ENCODE measurements around the gene MEP1B. TPM values are rescaled to one million over a fixed set of nuclear protein-coding genes. Genes with fewer than 3 reads are reported as not detected.
"Not testable (repeated sequence)": the region's sequence is repeated elsewhere in the genome, so short reads cannot be mapped to it uniquely, and the experiment has no call there.

MEP1B gene
- total RNA-seq, 1 experiment from 2014 or later, result 0.20 TPM

DNA sequence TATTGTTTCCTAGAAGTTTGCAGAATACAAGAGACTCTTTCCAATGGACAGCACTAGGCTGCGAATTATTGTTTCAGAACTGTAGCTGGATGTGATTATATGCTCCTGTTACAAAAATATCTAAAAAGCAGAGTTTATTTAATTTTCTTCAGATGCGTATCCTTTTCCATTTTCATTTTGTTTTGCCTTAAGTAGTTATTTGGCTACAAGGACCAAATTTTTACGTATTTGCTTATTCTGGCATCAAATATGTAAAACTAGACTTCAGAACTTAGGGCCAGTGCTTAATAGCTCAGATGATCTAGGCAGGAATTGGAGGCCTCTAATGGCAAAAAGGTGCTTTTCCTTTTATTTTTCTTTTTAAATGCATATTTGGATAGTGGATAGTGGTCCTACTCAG, 18.7 kb downstream of the MEP1B start:
- DNase-seq (ENCODE audit: extremely low read depth, low read depth), result no peak

DNA sequence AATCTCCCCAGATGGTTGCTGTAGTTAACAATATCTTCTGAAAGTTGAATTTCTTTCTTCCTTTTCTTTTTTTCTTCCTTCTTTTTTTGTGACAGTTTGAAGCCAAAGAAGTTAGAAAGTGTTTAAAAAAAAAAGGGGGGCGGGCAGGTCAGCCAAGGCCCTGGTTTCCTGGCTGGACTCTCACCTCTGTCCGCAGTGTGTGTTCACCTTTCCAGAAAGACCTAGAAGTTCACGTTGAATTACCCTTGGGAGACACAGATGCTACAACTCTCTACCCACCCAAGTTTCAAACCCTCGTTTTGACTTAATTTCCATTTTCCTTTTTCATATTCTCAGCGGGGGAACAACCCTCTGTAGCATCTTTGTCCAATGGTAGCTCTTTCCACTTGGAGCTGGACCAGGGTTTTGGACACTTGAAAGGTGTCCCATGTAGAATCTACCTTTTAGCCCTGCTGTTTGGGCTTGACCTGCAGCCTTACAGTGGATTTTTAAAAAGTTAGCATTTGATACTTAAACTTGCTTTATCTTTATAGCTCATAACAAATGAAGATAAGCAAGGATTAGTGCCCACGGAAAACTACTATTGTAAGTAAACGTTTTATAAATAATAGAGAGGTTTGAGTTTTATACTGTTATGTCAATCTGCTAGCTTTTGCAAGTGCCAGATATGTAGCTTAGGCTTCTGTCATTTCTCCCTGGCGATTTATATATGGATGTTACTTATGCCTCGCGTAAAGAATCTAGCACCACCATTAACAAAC, 20.0 kb downstream of the MEP1B start:
- DNase-seq (ENCODE audit: extremely low read depth, low read depth), result no peak

DNA sequence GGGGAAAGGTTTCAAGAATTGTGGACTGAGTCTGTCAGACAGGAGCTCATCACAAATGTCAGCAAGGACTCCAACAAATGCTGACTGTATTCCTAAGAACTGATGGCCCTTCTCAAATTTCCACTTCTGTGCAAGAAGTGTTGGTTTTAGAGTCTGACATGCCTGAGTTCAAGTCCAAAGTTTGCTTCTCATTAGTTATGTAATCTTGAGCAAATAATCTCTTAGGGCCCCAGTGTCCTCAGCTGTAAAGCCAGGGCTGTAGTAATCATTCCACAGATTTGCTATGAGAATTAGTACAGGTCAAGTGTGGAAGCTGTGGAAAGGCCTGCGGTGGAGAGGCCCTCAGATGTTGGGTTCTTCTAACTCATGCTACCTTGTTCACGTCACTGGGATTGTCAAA, 23.9 kb downstream of the MEP1B start:
- no peak for DNase-seq (ENCODE audit: extremely low read depth, low read depth)

DNA sequence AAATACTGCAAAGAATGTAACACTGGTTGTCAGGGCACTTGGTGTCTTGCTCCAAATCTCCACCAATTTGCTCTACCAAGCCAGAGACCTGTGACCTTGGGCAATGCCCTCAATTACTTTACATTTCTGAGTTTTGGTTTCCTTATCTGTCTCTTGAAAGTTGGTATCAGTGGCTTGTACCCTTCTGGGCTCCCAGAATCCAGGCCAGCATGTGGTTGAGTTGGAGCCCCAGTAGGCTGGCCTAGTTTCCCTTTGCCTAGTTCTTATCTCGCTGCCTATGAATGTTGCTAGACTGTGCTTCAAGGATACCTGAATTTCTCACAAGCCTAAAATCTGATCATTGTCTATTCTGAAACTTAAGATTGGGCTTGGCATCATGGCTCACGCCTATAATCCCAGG, 26.6 kb downstream of the MEP1B start:
- DNase-seq (ENCODE audit: extremely low read depth, low read depth), result no peak

DNA sequence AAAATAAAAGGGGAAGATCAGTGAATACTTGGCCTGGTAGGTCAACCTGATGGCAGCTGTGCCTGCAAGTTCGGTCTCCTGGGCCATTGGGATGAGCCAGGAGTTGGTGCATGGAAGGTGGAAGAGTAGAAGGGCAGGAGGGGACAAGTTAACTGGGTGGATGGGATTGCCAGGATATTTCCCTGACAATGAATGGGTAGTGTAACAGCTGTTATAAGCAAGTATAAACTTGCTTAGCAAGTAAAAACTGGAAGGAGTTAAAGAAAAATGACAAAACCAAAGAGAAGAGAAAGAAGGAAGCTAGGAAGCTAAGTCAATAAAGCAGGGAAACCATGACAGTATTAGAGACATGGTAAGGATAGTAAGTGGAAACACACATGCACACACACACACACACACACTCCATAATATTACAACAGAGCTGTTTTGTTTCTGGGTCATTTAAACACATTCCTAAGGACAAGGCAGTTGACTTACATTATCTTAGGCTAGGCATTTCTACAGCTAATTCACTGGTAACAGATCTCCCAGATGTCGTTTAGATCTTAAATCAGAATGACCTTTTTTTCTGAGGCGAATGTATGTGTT, 29.7 kb downstream of the MEP1B start:
- DNase-seq (ENCODE audit: extremely low read depth, low read depth), result no peak

DNA sequence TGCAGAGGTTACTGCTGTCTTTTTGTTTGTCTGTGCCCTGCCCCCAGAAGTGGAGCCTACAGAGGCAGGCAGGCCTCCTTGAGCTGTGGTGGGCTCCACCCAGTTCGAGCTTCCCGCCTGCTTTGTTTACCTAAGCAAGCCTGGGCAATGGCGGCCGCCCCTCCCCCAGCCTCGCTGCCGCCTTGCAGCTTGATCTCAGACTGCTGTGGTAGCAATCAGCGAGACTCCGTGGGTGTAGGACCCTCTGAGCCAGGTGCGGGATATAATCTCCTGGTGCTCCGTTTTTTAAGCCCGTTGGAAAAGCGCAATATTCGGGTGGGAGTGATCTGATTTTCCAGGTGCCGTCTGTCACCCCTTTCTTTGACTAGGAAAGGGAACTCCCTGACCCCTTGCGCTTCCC, 43.5 kb downstream of the MEP1B start:
- not testable (repeated sequence) for DNase-seq (ENCODE audit: extremely low read depth, low read depth)

DNA sequence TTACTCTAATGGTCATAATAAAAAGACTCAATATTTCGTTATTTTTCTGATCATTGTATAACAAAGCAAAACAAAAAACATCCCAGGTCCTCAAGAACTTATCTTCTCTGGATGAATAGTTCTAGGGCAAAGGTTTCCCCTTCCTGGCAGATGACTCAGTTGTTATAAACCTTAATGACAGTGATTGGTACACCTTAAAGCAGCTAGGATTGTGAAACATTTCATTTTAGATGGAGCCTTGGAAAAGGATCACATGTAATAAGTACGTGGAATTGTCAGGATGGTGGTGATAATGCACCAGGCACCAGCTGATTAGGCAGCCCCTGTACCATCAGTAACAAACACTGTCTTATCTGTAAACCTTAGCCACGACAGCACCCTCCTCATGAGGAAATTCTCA, 47.2 kb downstream of the MEP1B start:
- no peak for DNase-seq (ENCODE audit: extremely low read depth, low read depth)

DNA sequence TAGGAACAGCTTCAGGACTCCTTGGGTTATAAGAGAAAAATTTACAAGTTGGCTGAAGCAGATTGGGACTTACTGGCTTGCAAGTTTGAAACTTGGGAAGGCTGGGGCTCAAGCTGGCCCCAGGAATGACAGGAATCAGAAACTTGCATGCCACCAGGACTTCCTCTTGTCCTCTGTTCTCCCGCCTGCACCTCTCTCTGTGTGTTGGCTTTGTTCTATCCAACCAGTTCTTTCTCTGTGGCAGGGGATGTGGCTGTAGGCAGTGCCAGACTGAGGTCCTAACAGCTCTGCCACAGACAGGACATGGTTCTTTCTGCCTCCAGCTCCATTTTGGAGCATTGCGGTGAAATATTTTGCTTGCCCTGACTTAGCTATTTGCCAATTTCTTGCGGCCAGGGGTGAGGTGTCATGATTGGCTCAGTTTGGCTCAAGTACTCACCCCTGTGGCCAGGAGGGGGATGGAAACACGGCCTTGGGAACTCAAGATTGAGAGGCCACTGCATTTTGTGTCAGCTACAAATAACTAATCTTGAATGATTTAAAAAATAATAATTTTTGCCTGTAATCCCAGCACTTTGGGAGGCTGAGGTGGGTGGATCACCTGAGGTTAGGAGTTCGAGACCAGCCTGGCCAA, 48.9 kb downstream of the MEP1B start:
- DNase-seq (ENCODE audit: extremely low read depth, low read depth), result no peak

DNA sequence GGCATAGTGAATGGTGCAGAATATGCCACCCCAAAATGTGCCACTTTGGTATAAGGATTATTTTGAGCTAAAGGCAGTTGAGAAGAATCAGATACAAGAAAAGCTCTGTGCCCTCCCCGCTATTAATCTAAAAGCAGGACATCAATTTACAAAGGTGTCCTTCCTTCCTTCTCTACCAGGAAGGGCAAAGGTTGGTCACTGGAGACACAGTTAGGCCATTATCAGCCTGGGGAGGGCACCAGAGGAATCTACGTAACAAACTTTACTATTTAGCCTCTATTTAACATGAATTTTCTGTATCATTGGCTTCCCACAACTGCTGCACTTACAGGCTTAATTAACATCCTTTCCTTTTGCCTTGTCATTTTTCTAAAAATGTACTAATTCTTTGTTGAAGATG, 52.6 kb downstream of the MEP1B start:
- DNase-seq (ENCODE audit: extremely low read depth, low read depth), result no peak

DNA sequence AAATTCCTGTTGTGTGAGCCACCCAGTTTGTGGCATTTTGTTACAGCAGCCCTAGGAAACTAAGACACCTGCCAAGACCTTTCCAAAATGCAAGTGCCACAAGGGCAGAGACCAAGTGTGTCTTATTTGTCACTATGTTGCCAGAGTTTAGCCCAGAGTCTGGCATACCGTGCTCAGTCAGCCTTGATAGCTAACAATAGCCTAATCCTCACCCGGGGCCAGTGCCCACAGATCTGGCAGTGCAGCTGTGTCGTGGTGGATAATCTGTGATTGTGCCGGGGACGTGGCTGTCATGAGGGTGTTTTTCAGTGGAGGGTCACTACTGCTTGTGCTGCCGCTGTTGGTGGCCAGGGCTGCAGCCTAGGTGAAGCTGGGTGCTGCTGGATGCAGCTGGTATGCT, 53.5 kb downstream of the MEP1B start:
- no peak for DNase-seq (ENCODE audit: extremely low read depth, low read depth)

DNA sequence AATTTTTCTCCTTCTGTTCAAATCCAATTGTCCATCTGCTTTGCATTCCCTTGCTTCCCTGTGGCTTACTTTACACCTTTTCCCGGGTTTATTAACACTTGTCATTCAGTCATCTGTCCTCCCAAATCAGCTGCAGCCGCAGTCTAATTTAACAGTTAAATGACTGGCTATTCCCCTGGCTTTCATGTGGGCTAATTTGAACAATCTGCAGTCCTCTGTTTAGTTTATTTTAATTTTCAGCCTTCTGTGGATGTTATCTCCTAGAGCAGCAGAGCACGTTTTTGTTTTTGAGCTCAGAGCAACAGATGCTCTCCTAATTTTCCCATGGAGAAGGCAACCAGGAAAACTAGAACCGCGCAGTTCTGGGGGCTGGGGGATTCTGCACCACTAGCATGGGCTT, 55.0 kb downstream of the MEP1B start:
- no peak for DNase-seq (ENCODE audit: extremely low read depth, low read depth)

DNA sequence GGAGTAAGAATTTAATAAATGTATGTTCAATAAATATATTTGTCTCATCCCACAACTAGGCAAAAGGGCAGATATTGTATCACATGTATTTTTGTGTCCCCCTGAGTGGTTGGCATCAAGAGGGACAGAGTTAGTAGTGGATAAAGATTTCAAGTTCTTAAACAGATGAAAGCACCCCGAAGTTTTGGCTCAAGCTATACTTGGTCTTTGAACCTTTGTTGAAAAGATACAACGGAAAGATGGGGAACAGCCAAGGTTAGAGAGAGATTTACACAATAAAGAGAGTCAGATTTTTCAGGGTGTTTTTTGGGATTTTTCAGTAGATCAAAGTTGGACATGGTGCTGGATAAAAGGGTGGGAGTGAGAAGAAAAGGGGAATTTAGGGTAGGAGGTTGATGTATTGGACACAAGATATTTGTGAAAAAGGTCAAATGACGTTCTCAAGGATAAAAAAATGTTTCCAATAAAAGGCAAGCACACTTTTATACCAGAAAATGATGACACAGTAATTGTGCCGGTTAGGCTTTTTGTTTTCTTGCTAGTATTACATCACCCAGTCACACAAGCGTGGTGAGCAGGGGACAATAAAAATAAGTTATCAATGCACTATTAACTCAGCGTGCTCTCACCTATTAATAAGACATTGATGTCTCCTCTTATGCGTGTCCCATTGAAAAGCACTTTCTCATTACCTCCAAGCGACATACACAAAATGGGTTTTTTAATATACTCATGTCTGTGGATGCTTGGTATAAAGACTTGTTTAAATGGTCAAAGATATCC, 59.5 kb downstream of the MEP1B start:
- no peak for DNase-seq (ENCODE audit: extremely low read depth, low read depth)

DNA sequence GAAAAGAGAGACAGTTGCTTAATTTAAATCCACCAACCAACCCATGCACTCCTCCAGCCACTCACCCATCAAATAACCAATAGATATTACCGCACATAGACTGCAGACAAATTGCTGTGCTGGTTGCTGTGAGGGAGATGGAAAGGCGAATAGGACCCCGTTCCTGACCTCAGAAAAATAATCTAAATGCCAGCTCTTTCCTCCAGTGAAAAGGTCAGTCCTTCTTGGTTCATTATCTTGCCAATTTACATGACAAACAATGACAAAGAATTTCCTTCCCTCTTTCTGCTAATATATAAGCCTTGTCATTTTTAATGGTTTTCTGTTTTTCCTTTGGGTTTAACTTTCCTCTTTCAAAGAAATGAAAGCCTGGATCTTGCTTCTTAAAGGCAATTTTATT, 61.6 kb downstream of the MEP1B start:
- no peak for DNase-seq (ENCODE audit: extremely low read depth, low read depth)

DNA sequence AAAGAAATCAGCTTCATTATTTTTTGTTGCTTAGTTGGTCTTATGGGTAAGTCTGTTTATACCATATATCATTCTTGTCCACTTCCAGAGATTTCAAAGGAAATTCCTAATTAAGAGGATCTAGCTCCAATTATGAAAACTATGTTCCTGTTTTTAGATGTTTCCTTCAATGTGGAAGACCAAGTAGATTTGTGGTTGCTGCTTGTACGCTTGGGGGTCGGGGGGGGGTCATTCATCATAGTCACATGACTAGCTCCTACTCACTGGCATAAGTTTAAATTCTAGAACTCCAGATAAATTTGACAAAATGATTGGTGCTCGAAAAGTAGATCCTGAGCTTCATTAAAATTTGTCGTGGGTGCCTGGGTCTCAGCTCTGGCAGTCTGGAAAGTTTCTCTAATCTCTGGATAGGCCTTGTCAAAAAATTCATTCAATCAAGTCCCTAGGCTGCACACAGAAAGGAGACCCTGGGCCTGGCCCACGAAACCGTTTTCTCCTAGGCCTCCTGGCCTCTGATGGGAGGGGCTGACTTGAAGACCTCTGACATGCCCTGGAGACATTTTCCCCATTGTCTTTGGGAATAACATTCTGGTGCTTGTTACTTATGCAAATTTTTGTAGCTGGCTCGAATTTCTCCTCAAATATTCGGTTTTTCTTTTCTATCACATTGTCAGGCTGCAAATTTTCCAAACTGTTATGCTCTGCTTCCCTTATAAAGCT, 62.5 kb downstream of the MEP1B start:
- no peak for DNase-seq (ENCODE audit: extremely low read depth, low read depth)

DNA sequence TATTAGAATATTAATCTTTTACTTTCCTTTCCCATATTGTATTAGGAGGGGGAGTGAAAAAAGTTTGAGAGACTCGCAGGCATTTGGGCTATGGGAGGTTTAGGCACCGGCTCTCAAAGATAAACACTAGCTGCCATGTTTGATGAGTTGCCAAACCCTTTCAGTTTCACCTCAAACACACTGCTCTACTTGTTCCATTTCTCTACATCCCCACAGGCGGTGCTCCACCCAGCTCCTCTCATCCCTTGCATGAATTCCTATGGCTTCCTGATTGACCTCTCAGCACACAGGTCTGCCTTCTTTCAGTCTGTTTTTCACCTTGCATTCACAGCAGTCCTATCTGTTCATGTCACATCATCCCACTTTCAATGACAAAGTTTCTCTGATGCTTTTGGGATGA, 65.7 kb downstream of the MEP1B start:
- no peak for DNase-seq (ENCODE audit: extremely low read depth, low read depth)

DNA sequence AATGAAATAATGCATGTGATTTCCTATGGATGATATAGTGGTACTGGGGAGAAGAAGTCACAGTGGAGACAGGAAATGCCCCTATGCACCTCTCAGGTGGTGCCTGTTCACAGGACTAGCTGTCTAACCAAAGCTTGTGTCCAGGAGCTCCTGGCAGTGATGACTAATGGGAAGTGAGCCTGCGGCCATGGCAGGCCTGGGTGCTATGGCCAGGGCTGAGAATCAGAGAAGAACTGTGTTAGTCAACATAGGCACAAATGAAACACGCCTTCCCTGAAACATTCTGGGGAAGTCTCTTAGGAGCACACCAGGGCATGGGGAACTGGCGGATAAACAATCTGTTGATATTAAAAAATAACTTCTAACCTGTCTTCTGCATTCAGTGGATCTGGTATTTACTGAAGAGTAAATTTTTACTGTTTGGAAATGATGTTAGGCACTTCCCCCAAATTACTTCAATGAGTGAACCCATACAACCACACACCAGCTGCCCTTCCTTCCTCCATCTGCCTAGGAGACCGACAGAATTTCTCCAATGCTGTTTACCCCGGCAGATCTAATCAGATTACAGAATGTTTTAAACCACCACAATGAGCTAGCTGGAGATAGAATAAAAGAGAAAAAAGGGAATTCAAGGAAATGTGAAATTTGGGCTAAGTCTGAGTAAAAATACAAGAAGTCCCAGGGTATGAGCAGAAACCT, 67.4 kb downstream of the MEP1B start:
- no peak for DNase-seq (ENCODE audit: extremely low read depth, low read depth)

DNA sequence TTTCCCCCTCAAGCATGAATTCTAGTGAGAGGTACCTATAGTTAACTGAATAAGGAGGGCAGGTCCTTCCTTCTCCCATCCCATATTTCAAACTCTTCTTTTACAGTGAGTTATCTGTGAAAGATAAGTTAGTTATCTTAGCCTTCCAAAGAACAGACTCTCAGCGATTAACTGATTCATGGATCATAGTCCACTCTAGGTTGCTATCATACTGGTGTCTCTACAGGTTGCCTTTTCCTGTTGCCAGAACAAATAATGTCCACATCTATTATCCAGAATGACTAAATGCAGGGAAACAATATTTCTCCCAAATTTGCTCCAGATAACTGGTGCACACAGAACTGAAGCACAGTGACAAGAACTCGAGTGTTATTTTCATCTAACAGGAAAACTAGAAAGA, 68.3 kb downstream of the MEP1B start:
- no peak for DNase-seq (ENCODE audit: extremely low read depth, low read depth)

DNA sequence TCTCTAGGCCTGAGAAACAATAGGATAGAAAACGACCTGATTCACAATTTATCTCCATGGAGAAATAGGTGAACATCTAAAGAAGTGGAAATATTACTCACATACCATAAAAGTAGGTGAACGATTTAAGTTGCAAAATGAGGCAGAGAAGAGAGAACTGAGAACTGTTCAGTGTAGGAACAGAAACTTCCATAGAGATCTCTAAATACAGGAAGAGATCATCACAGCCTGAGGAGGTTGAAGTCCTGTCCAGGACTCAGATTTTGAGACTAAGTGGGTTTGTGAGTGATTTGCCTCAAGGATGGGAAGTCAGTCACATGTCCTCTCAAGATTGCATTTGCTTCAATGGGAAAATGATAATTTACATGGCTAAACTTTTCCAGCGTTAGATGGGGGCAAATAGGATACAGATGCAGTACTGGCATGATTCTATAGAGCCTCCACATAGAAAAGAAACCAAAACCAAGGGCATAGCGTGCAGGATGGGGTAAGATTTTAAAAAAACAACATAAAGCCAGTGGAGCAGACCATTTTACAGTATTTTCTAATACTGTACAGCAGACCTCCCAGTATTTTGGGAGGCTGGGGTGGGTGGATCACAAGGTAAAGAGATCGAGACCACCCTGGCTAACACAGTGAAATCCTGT, 68.8 kb downstream of the MEP1B start:
- DNase-seq (ENCODE audit: extremely low read depth, low read depth), result no peak

DNA sequence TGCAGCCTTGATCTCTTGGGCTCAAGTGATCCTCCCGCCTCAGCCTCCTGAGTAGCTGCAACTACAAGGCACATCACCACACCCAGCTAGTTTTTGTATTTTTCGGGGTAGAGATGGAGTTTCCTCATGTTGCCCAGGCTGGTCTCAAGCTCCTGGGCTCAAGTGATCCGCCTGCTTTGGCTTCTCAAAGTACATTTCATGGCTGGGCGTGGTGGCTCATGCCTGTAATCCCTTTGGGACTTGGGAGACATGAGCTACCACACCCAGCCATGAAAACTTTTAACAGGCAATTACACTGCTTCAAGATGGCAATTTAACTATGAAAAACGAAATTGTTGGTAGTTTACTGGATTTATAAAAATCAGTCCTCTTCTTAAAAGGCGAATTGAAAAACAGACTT, 69.7 kb downstream of the MEP1B start:
- DNase-seq (ENCODE audit: extremely low read depth, low read depth), result no peak

DNA sequence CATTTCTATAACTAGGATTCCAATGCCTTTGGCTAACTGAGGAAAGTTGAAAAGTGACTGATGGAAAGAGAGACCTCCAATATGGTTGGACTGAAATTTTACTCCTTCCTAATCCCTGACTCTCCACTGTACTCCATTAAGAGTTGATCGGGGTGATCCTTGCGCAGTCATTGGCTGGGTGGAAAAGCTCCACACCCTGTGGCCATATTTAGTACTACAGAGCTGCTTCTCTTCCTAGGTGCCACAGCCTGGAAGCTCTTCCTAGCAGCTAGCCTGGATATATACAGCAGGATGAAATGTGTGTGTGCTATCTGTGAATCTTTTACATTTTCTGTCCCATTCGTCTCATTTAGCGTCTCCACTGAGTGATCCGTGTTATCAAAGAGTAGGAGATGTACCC, 71.2 kb downstream of the MEP1B start:
- no peak for DNase-seq (ENCODE audit: extremely low read depth, low read depth)

Measured in NCI-H460 (cell line).